K562 (cell line): ENCODE results near the gene PIP4K2A. TPM values are rescaled to one million over a fixed set of nuclear protein-coding genes. Genes with fewer than 3 reads are reported as not detected.

ENCODE experiments used
- ATAC-seq: fragments of 200-7000 bp; cut with Tn5 transposase; 3 replicates; pipeline ENCODE4 v1.9.1; 2020; ENCODE audit warnings: moderate library complexity
- BruUV-seq: library from RNA; stranded (reverse); fragments of 400-500 nt; replicated peaks from 2 replicates; lab custom pipeline; 2021; lab: Mats Ljungman, UMichigan
- CTCF ChIA-PET: fragments of 300-600 bp; formaldehyde crosslinking; extraction: SDS; loops from one replicate; lab custom pipeline; 2021; ENCODE audit warnings: low intra/inter-chr PET ratio; lab: Yijun Ruan, JAX
- POLR2A ChIA-PET: fragments of 300-600, 350-650 bp; sonication (Branson Sonifier 250); formaldehyde crosslinking; extraction: SDS; loops from one replicate; lab custom pipeline; 2021; ENCODE audit warnings: antibody characterized with exemption, inconsistent platforms; lab: Yijun Ruan, JAX
- DNase-seq, 4 experiments: peaks; one replicate each; pipeline versions ENCODE4 v3.0.0 to v3.0.0-alpha.2; 2011 to 2018; ENCODE audit warnings: low spot score in 3 of 4, mixed read lengths in 3 of 4; ENCODE audit errors: extremely low read depth in 1 of 4
- FAIRE-seq: peaks from 2 replicates; lab custom pipeline; 2011; peaks lifted over from hg19 to GRCh38; lab: Jason Lieb, UNC
- H2AFZ ChIP-seq: 2 replicates; pipeline ENCODE4 v1.6.0; 2011; ENCODE audit warnings: low read depth, low read length, control low read depth, inconsistent platforms
- H3K27ac ChIP-seq: fragments of 200-600 bp; 3 replicates; pipeline ENCODE4 v1.8.0; 2011; ENCODE audit warnings: low read depth, mild to moderate bottlenecking, control low read depth, inconsistent platforms, low read length, moderate library complexity, mixed read lengths; ENCODE audit errors: extremely low read depth
- H3K27me3 ChIP-seq, 2 experiments: fragments of 300-600 bp in 1 of 2; 2 replicates in 1 of 2; 3 replicates in 1 of 2; pipeline versions ENCODE4 v1.6.0 to v1.8.0; 2011; ENCODE audit warnings: inconsistent platforms in 2 of 2, low read length in 2 of 2, mild to moderate bottlenecking in 1 of 2, mixed read lengths in 1 of 2, moderate library complexity in 1 of 2; ENCODE audit not compliant: control insufficient read depth in 2 of 2, insufficient read depth in 2 of 2
- H3K36me3 ChIP-seq: fragments of 300-600 bp; 3 replicates; pipeline ENCODE4 v1.8.0; 2011; ENCODE audit warnings: mild to moderate bottlenecking, low read length, inconsistent platforms; ENCODE audit not compliant: control insufficient read depth, insufficient read depth
- H3K4me1 ChIP-seq, 2 experiments: fragments of 200-600 bp in 1 of 2; replicated peaks in 1 of 2; 2 replicates in 1 of 2; 3 replicates in 1 of 2; pipeline versions ENCODE4 v1.5.1 to v1.8.0; 2011; ENCODE audit warnings: inconsistent platforms in 2 of 2, low read length in 2 of 2, mild to moderate bottlenecking in 1 of 2, mixed read lengths in 1 of 2, moderate library complexity in 1 of 2; ENCODE audit not compliant: control insufficient read depth in 2 of 2, insufficient read depth in 2 of 2
- H3K4me2 ChIP-seq: 2 replicates; pipeline ENCODE4 v1.6.1; 2011; ENCODE audit warnings: low read length, control low read depth, inconsistent platforms, mixed read lengths; ENCODE audit not compliant: insufficient read depth
- H3K4me3 ChIP-seq: fragments of 200-600 bp; sonication (generic), shearing (Covaris generic); 2 replicates; pipeline ENCODE4 v1.5.1; 2016; ENCODE audit warnings: control low read depth, inconsistent platforms
- H3K79me2 ChIP-seq: fragments of 200-600 bp; 3 replicates; pipeline ENCODE4 v1.8.0; 2011; ENCODE audit warnings: low read length, inconsistent platforms; ENCODE audit not compliant: control insufficient read depth, insufficient read depth
- H3K9ac ChIP-seq, 2 experiments: 2 replicates each; pipeline versions ENCODE4 v1.6.0 to v1.6.1; 2011; ENCODE audit warnings: low read depth in 2 of 2, low read length in 2 of 2, control low read depth in 1 of 2, inconsistent platforms in 1 of 2, mild to moderate bottlenecking in 1 of 2, mixed read lengths in 1 of 2; ENCODE audit not compliant: insufficient read depth in 1 of 2
- H3K9me1 ChIP-seq: one replicate; pipeline ENCODE4 v1.6.0; 2011; ENCODE audit warnings: inconsistent platforms, mild to moderate bottlenecking, low read length, moderate library complexity; ENCODE audit not compliant: control insufficient read depth, insufficient read depth
- H3K9me3 ChIP-seq: replicated peaks from 2 replicates; pipeline ENCODE4 v1.5.1; 2011; ENCODE audit warnings: low read depth, low read length, inconsistent platforms; ENCODE audit not compliant: control insufficient read depth, insufficient read depth
- H4K20me1 ChIP-seq: replicated peaks from 2 replicates; pipeline ENCODE4 v1.6.1; 2011; ENCODE audit warnings: low read length, inconsistent platforms, mixed read lengths; ENCODE audit not compliant: control insufficient read depth, insufficient read depth
- ATF1 ChIP-seq, 2 experiments: fragments of 450-650 bp in 1 of 2; IDR thresholded peaks; 2 replicates each; pipeline ENCODE4 v1.6.1; 2016; ENCODE audit warnings: missing compliant biosample characterization in 1 of 2, missing genetic modification characterization in 1 of 2
- BRCA1 ChIP-seq, 2 experiments: fragments of 450-650 bp in 1 of 2; sonication (generic) in 1 of 2; formaldehyde crosslinking in 1 of 2; IDR thresholded peaks; 2 replicates each; pipeline versions ENCODE4 v1.5.0 to v1.6.1; 2017 to 2020; ENCODE audit warnings: mild to moderate bottlenecking in 1 of 2, missing genetic modification reagents in 1 of 2
- DPF2 ChIP-seq: fragments of 450-650 bp; IDR thresholded peaks from 2 replicates; pipeline ENCODE4 v1.6.1; 2016
- KHSRP ChIP-seq: fragments of 450-650 bp; IDR thresholded peaks from 2 replicates; pipeline ENCODE4 v1.6.1; 2017
- POLR3A ChIP-seq: IDR thresholded peaks from 2 replicates; pipeline ENCODE4 v1.6.1; 2011; ENCODE audit warnings: borderline replicate concordance, mild to moderate bottlenecking, moderate library complexity; ENCODE audit not compliant: insufficient read length, insufficient read depth; ENCODE audit errors: extremely low read depth
- RAD21 ChIP-seq, 2 experiments: fragments of 250-450 bp in 1 of 2; fragments of 450-650 bp in 1 of 2; sonication (Bioruptor Pico) in 1 of 2; formaldehyde crosslinking in 1 of 2; IDR thresholded peaks in 1 of 2; conservative IDR thresholded peaks in 1 of 2; 2 replicates each; pipeline versions ENCODE4 v1.4.0 to v1.8.0; 2020 to 2022; ENCODE audit warnings: mild to moderate bottlenecking in 2 of 2, moderate library complexity in 1 of 2
- SMAD3 ChIP-seq: fragments of 450-650 bp; formaldehyde crosslinking; conservative IDR thresholded peaks from 2 replicates; pipeline ENCODE4 v1.4.0; 2020; ENCODE audit warnings: mild to moderate bottlenecking
- TEAD1 ChIP-seq, 2 experiments: fragments of 450-650 bp in 1 of 2; sonication (generic) in 1 of 2; formaldehyde crosslinking; IDR thresholded peaks; 2 replicates each; pipeline versions ENCODE4 v1.4.0 to v1.8.0; 2020 to 2022; ENCODE audit warnings: mild to moderate bottlenecking in 2 of 2, missing genetic modification reagents in 1 of 2
- TEAD4 ChIP-seq, 2 experiments: sonication (generic) in 1 of 2; formaldehyde crosslinking in 1 of 2; IDR thresholded peaks; 2 replicates each; pipeline versions ENCODE4 v1.6.1 to v1.8.0; 2012 to 2022; ENCODE audit warnings: borderline replicate concordance in 1 of 2, inconsistent platforms in 1 of 2, low read length in 1 of 2, mild to moderate bottlenecking in 1 of 2, missing genetic modification reagents in 1 of 2
- ZC3H8 ChIP-seq: fragments of 450-650 bp; IDR thresholded peaks from 2 replicates; pipeline ENCODE4 v1.6.1; 2017
- ZFP1 ChIP-seq: fragments of 450-650 bp; formaldehyde crosslinking; IDR thresholded peaks from 2 replicates; pipeline ENCODE4 v1.4.0; 2020; ENCODE audit warnings: mild to moderate bottlenecking, mixed read lengths
- ZKSCAN3 ChIP-seq: fragments of 250-450 bp; sonication (Bioruptor Pico); IDR thresholded peaks from 2 replicates; pipeline ENCODE4 v1.4.0; 2020
- ZKSCAN8 ChIP-seq: fragments of 200-800 bp; sonication (Bioruptor generic); IDR thresholded peaks from 2 replicates; pipeline ENCODE4 v1.6.1; 2016; ENCODE audit warnings: missing genetic modification characterization, missing compliant biosample characterization
- ZNF133 ChIP-seq: fragments of 250-450 bp; sonication (Bioruptor Pico); IDR thresholded peaks from 2 replicates; pipeline ENCODE4 v1.4.0; 2020; ENCODE audit warnings: mild to moderate bottlenecking
- ZNF778 ChIP-seq: fragments of 450-650 bp; formaldehyde crosslinking; IDR thresholded peaks from 2 replicates; pipeline ENCODE4 v1.4.0; 2020; ENCODE audit warnings: mild to moderate bottlenecking, moderate library complexity
- WGBS: fragments of 100-300 bp; shearing (Covaris generic); methylation state at CpG from one replicate; pipeline ENCODE4 v1.1.6; 2016; ENCODE audit warnings: low coverage, mixed read lengths; ENCODE audit not compliant: insufficient coverage; ENCODE audit errors: missing lambda C conversion rate; 5-methylcytosine and 5-hydroxymethylcytosine counted together
- in situ Hi-C: fragments of 300-500 bp; cut with MboI; formaldehyde crosslinking; loops from 4 replicates; pipeline ENCODE4 v1.15.0; 2018; ENCODE audit warnings: inconsistent platforms, mixed read lengths
- intact Hi-C: fragments of 100-400 bp; cut with micrococcal nuclease; formaldehyde crosslinking; loops from 2 replicates; pipeline ENCODE4 v1.14.2; 2022
- polyA plus RNA-seq, 8 experiments: library from polyadenylated mRNA; depleted of rRNA in 4 of 8; stranded (reverse) in 5 of 8; unstranded in 3 of 8; fragments of >200 nt; fragmentation: Nextera tagmentation in 2 of 8; fragmentation: Illumina TruSeq in 1 of 8; extraction: Ambion mirVana in 2 of 8; extraction: Trizol in 1 of 8; gene quantifications; 2 replicates each; pipeline versions ENCODE4 v1.2.1 to v1.2.3, GENCODE V29; 2011 to 2014; ENCODE audit warnings: inconsistent platforms in 1 of 8, missing spikeins in 1 of 8
- total RNA-seq, 7 experiments: library from RNA; depleted of rRNA in 6 of 7; stranded (reverse); fragments of >200 nt in 6 of 7; fragmentation: Illumina TruSeq in 2 of 7; extraction: Trizol in 2 of 7; gene quantifications; 2 replicates each; pipeline versions ENCODE4 v1.2.1 to v1.2.3, GENCODE V29; 2011 to 2021; ENCODE audit warnings: low replicate concordance in 1 of 7
- TF ChIP-seq, protein P1 (sequence below): sonication (generic); formaldehyde crosslinking; IDR thresholded peaks from 2 replicates; pipeline ENCODE4 v1.8.1; 2023; ENCODE audit warnings: mild to moderate bottlenecking, missing genetic modification reagents
- TF ChIP-seq, protein P2 (sequence below): fragments of 250-450 bp; sonication (Bioruptor Pico); IDR thresholded peaks from 2 replicates; pipeline ENCODE4 v1.5.0; 2021; ENCODE audit warnings: mild to moderate bottlenecking, moderate library complexity

Gene PIP4K2A
- total and polyA plus RNA-seq, 9 of the 15 experiments (the other 6 are each of a cell fraction or from before 2014, with no cell fraction given): 35.6 to 117 (median 71.9) TPM

DNA sequence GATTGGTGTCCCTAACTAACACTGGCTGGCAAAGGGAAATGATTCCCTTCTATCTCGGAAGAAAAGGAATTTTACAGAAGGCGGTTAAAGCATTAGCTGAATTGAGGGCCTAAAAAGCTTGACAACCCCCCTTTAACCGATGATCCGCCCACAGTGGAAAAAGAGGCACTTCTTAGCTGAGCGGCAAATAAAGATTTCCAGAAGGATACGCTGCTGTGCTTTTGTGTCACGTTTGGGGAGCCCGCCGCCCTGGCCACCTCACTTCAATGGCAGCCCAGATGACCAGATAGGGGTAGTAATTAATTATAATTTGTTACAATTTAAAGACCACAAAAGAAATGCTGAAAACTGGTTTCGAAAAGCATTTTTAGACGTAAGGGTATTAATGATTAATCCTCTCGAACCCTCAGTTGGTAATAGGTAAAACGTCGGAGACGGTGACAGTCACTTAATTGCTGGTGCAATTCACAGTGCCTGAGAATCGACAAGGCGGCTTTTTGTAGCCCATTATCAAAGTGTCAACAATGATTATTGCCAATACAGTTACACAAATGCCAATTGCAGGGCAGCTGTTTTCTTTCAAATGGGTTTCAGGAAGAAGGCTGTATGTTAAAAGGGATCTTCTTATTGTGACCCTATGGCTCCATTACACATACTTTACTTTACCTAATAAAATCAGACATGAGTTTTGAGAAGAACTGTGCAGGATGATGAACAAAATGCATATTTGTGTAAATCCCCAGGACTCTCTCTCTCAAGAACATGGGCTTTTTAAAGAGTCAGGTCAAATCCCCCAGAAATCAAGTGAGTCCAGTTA is 154.1 kb downstream of the PIP4K2A start:
- no peaks in the 10 kb centered on the region for H3K9me3 ChIP-seq
- CTCF ChIA-PET: no interaction called here
- no peak overlapping the region for H3K27ac ChIP-seq
- no peak for FAIRE-seq
- H3K4me1 ChIP-seq: no peaks in the 10 kb centered on the region
- POLR2A ChIA-PET: interaction anchor here (1.3 kb wide), 1 partner anchor 9 kb away, joined by 3 read pairs; no protein-coding TSS in a partner anchor
- no peak overlapping the region for H2AFZ ChIP-seq
- in situ Hi-C loops: no loop called here
- H3K79me2 ChIP-seq: no peaks in the 10 kb centered on the region
- peaks cover 62% of the 10 kb centered on the region for H3K36me3 ChIP-seq
- 97% methylated on average over 17 of the region's 17 CpGs for WGBS
- no peak for ATAC-seq
- no peak overlapping the region for H3K4me2 ChIP-seq
- no TSS peak for BruUV-seq
- no peaks in the 10 kb centered on the region for H3K27me3 ChIP-seq
- intact Hi-C loops: no loop called here
- H3K9me1 ChIP-seq: no peaks in the 10 kb centered on the region
- DNase-seq: no peak
- no peak overlapping the region for H3K9ac ChIP-seq
- no peaks in the 10 kb centered on the region for H4K20me1 ChIP-seq
- H3K4me3 ChIP-seq: no peak overlapping the region
- TF ChIP-seq RAD21 (CRISPR knock-in tag; conservative IDR thresholded peaks at IDR 0.05 in 1 of 2, IDR thresholded peaks at IDR 0.05 in 1 of 2) (no peak), BRCA1 (IDR thresholded peaks at IDR 0.05) (no peak), BRCA1 (CRISPR knock-in tag; IDR thresholded peaks at IDR 0.05) (no peak), ZFP1 (CRISPR knock-in tag) (no peak), ZNF778 (no peak), DPF2 (no peak), ZNF133 (no peak), TEAD4 (IDR thresholded peaks at IDR 0.05; ENCODE audit: low read length) (no peak), TEAD4 (CRISPR knock-in tag; IDR thresholded peaks at IDR 0.05; ENCODE audit: borderline replicate concordance) (no peak), SMAD3 (CRISPR knock-in tag) (no peak), ZKSCAN8 (CRISPR knock-in tag) (no peak), POLR3A (no peak), ZC3H8 (no peak), ATF1 (CRISPR knock-in tag; IDR thresholded peaks at IDR 0.05) (no peak), ATF1 (tag; IDR thresholded peaks at IDR 0.05) (no peak), TEAD1 (CRISPR knock-in tag; IDR thresholded peaks at IDR 0.05) (no peak), KHSRP (no peak), ZKSCAN3 (CRISPR knock-in tag) (no peak)
- TF ChIP-seq, protein P1, sequence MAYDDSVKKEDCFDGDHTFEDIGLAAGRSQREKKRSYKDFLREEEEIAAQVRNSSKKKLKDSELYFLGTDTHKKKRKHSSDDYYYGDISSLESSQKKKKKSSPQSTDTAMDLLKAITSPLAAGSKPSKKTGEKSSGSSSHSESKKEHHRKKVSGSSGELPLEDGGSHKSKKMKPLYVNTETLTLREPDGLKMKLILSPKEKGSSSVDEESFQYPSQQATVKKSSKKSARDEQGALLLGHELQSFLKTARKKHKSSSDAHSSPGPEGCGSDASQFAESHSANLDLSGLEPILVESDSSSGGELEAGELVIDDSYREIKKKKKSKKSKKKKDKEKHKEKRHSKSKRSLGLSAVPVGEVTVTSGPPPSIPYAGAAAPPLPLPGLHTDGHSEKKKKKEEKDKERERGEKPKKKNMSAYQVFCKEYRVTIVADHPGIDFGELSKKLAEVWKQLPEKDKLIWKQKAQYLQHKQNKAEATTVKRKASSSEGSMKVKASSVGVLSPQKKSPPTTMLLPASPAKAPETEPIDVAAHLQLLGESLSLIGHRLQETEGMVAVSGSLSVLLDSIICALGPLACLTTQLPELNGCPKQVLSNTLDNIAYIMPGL (CRISPR knock-in tag): no peak
- TF ChIP-seq, protein P2, sequence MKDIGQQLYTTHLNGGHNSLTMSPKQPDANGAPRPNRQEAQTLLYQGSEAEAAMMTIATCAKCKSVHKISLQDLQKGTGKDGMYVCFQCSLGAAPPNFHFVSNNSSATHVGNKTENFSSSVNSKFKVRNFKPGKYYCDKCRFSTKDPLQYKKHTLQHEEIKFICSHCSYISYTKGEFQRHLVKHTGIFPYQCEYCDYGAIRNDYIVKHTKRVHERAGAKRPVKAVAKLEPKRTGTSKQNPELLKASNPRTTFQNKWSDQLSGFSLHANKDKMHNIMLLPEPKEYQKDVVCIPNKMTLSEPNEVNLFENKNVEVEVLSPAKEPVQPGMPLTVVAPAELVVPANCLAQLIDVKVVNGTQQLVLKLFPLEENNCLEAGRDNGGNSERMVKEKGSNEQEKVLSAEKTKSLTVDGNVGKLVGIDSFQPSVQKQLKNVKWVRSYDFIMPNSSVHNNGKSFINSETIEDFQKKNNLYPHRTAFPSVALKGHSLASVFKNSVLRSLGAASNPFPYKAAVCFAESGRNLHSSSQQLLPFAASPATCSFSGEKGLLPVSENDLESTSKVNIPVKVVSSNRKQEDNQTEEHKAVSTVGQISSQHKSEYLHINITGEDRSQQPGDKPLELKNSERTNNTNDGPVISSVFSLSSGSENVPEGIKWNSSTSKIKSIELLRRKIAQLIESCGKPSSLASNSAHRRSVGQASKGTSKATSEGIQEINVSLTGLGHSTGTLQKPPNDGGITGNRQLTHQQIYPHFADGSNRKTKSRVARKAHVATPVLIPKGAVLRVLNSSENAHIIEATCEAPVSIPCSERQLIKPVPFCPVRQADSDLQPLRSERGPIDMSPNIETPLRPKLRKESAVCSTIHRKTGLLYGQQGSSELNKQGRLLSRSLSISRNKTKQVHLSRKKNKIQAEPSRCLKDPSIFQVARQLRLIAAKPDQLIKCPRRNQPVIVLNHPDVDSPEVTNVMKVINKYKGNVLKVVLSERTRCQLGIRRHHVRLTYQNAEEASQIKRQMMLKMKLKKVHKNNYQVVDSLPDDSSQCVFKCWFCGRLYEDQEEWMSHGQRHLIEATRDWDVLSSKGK: no peak
